Nephron (organoid): Measurements from ENCODE around the gene KIF2A.

ENCODE experiments used
- H3K27ac Mint-ChIP-seq, 3 experiments: 2 replicates each; pipeline ENCODE4 v1.8.0; 2020; ENCODE audit warnings: mixed read lengths in 3 of 3, mild to moderate bottlenecking in 2 of 3, moderate library complexity in 1 of 3
- H3K27me3 Mint-ChIP-seq: 2 replicates; pipeline ENCODE4 v1.8.0; 2021; ENCODE audit warnings: low read depth, mild to moderate bottlenecking, moderate library complexity, mixed read lengths
- H3K36me3 Mint-ChIP-seq: 2 replicates; pipeline ENCODE4 v1.8.0; 2020; ENCODE audit warnings: low read depth, mixed read lengths
- H3K4me1 Mint-ChIP-seq: 2 replicates; pipeline ENCODE4 v1.8.0; 2020; ENCODE audit warnings: mixed read lengths
- H3K4me3 Mint-ChIP-seq, 3 experiments: 2 replicates each; pipeline ENCODE4 v1.8.0; 2020; ENCODE audit warnings: mild to moderate bottlenecking in 3 of 3, mixed read lengths in 3 of 3, moderate library complexity in 2 of 3
- H3K9me3 Mint-ChIP-seq: 2 replicates; pipeline ENCODE4 v1.8.0; 2020; ENCODE audit warnings: mixed read lengths
- TF ChIP-seq, protein P1 (sequence below), 3 experiments: fragments of 200-600 bp; sonication (generic); IDR thresholded peaks; one replicate each; pipeline ENCODE4 v1.5.0; 2021; ENCODE audit warnings: antibody characterized with exemption in 3 of 3; ENCODE audit not compliant: unreplicated experiment in 3 of 3

The KIF2A gene

DNA sequence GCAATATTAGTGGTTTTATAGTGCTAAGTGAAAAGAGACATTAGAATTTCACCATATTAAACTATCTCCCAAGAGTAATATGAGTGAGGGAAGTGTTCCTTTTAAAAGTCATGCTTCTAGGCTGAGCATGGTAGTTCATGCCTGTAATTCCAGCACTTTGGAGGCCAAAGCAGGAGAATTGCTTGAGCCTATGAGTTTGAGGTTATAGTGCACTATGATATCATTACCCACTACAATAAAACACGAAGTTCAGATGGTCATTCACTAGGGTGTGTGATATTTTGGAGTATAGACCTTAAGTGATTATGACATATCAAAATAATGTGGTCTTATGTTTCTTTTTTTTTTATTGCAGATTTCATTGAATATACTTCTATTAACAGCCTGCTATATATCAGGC, 6.7 kb downstream of the KIF2A start:
- H3K27ac Mint-ChIP-seq: peak overlapping the region in 1 of 3 experiments; percentile 21
- H3K36me3 Mint-ChIP-seq: peaks cover 6% of the 10 kb centered on the region
- H3K4me1 Mint-ChIP-seq: peaks cover 53% of the 10 kb centered on the region
- TF ChIP-seq, protein P1, sequence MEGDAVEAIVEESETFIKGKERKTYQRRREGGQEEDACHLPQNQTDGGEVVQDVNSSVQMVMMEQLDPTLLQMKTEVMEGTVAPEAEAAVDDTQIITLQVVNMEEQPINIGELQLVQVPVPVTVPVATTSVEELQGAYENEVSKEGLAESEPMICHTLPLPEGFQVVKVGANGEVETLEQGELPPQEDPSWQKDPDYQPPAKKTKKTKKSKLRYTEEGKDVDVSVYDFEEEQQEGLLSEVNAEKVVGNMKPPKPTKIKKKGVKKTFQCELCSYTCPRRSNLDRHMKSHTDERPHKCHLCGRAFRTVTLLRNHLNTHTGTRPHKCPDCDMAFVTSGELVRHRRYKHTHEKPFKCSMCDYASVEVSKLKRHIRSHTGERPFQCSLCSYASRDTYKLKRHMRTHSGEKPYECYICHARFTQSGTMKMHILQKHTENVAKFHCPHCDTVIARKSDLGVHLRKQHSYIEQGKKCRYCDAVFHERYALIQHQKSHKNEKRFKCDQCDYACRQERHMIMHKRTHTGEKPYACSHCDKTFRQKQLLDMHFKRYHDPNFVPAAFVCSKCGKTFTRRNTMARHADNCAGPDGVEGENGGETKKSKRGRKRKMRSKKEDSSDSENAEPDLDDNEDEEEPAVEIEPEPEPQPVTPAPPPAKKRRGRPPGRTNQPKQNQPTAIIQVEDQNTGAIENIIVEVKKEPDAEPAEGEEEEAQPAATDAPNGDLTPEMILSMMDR (IDR thresholded peaks at IDR 0.05; ENCODE audit: unreplicated experiment in 3 of 3): no peak
- H3K4me3 Mint-ChIP-seq: no peak overlapping the region
- H3K9me3 Mint-ChIP-seq: no peaks in the 10 kb centered on the region
- H3K27me3 Mint-ChIP-seq: no peaks in the 10 kb centered on the region

DNA sequence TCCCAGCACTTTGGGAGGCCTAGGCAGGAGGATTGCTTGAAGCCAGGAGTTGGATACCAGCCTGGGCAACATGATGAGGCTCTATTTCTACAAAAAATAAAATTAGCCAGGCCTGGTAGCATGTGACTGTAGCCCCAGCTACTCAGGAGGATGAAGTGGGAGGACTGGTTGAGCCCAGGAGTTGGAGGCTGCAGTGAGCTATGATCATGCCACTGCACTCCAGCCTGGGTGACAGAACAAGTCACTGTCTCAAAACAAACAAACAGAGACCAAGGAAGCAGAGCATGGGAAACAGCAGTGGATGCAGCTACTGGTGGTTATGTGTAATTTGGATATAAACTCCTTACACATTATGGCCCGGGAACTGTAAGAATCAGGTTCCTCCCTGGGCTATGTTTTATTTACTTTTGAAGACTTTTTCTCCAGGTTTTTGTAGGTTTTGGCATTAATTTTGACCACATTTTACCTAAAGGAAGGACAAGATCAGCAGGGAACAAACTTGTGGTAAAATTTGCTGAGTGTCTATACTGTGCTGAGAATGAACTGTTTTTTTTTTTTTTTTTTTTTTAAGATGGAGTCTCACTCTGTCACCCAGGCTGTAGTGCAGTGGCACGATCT, 8.3 kb downstream of the KIF2A start:
- no peaks in the 10 kb centered on the region for H3K9me3 Mint-ChIP-seq
- H3K4me3 Mint-ChIP-seq: no peak overlapping the region
- no peaks in the 10 kb centered on the region for H3K27me3 Mint-ChIP-seq
- H3K36me3 Mint-ChIP-seq: peaks cover 6% of the 10 kb centered on the region
- H3K27ac Mint-ChIP-seq: no peak overlapping the region
- TF ChIP-seq, protein P1 (IDR thresholded peaks at IDR 0.05; ENCODE audit: unreplicated experiment in 3 of 3): no peak
- peaks cover 47% of the 10 kb centered on the region for H3K4me1 Mint-ChIP-seq

DNA sequence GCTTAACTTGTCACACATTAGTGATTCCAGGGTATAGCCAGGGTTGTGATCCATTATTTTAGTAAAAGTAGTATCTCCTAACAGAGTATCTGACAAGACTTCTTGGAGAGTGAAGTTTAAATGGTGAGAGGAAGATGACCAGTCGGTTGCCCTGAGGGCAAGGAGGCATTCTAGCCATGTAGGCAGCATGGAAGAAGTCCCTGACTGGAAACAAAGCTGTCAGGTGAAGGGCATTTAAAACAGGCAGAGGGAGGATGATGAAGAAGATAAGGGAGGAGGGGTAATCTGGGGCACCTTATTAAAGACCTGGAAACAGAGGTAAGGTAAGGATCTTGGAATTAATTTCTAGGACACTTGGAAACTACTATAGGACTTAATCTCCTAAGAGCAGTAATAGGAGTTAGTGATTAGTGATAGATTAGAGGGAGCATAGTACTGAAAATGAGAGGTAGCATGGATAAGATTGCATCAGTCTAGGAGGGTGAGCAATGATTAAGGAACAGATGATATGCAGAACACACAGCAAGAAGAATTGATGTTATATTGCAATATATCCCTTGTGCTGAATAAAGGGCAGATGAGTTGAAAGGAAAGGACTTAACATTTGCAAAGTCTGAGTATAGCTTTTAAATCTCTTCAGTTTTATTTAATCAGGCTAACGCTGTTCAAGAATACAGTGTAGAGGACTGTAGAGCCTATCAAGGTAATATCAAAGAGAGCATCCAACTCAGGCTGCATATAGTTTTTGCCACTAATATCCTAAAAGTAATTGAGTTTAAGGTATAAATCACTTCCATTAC, 9.6 kb downstream of the KIF2A start:
- Mint-ChIP-seq H3K27me3 (no peaks in the 10 kb centered on the region), H3K4me1 (peaks cover 42% of the 10 kb centered on the region), H3K27ac (no peak overlapping the region), H3K9me3 (no peaks in the 10 kb centered on the region), H3K4me3 (no peak overlapping the region), H3K36me3 (peaks cover under 1% of the 10 kb centered on the region)
- TF ChIP-seq, protein P1 (IDR thresholded peaks at IDR 0.05; ENCODE audit: unreplicated experiment in 3 of 3): no peak

DNA sequence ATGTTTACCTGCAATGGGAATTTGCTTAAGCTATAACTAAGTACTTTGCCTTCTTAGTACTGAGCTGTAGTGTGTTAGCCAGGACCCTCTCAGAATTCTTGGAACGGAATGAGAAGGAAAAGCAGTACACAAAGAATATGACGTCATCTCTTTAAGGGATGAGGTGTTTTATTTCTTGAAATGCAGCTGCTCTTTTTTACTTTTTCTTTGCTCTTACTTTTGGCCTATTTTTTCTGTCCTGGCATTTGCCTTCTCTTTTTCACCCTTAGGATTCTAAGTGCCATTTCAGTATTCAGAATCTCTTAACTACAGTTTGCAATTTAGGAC, 10.1 kb downstream of the KIF2A start:
- Mint-ChIP-seq H3K4me1 (peaks cover 37% of the 10 kb centered on the region), H3K27ac (no peak overlapping the region), H3K27me3 (no peaks in the 10 kb centered on the region), H3K36me3 (peaks cover under 1% of the 10 kb centered on the region), H3K9me3 (no peaks in the 10 kb centered on the region), H3K4me3 (no peak overlapping the region)
- TF ChIP-seq, protein P1 (IDR thresholded peaks at IDR 0.05; ENCODE audit: unreplicated experiment in 3 of 3): no peak

DNA sequence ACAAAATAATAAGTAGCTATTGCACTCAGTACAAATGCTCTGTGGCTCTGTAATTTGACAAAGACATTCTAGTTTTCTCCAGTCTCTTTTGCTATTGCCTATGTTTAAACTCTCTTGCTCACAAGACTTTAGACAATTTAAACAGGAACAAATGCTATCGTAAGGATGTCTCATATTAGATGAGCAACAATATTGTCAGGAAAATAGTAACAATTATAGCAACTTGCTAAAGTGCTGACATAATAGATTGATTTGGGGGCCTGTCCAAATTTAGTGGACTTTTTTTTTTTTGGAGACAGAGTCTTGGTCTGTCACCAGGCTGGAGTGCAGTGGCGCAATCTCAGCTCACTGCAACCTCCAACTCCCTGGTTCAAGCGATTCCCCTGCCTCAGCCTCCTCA, 11.8 kb downstream of the KIF2A start:
- Mint-ChIP-seq H3K4me3 (no peak overlapping the region), H3K36me3 (peaks cover 10% of the 10 kb centered on the region), H3K4me1 (peaks cover 20% of the 10 kb centered on the region), H3K27ac (no peak overlapping the region), H3K9me3 (no peaks in the 10 kb centered on the region), H3K27me3 (no peaks in the 10 kb centered on the region)
- TF ChIP-seq, protein P1 (IDR thresholded peaks at IDR 0.05; ENCODE audit: unreplicated experiment in 3 of 3): no peak

DNA sequence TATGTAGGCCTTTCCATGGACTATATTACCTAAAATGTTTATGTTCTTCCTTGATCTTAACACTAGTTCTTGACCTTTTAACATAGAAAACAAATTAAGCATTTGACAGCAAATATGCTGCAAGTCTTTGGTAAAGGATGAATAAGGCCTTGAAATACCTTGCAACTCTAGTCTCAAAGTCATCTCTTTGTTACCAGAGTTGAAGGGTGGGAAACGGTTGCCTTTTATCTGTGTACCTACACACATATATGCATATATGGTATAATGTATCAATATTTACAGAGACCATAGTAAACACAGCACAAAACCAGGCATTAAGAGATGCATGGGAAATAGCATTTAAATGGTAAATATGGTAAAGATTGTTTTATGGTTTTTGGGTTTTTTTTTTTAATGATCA, 16.5 kb downstream of the KIF2A start:
- Mint-ChIP-seq H3K4me1 (peaks cover 38% of the 10 kb centered on the region), H3K9me3 (no peaks in the 10 kb centered on the region), H3K36me3 (peaks cover 24% of the 10 kb centered on the region), H3K27ac (no peak overlapping the region), H3K27me3 (no peaks in the 10 kb centered on the region), H3K4me3 (no peak overlapping the region)
- TF ChIP-seq, protein P1 (IDR thresholded peaks at IDR 0.05; ENCODE audit: unreplicated experiment in 3 of 3): no peak
